ENCODE data around the gene GJB2. TPM values are rescaled to one million over a fixed set of nuclear protein-coding genes. Genes with fewer than 3 reads are reported as not detected.

The GJB2 gene
- total and polyA plus RNA-seq, 2 of the 4 experiments (the other 2 are of a cell fraction): under 0.01 to 0.17 TPM

DNA sequence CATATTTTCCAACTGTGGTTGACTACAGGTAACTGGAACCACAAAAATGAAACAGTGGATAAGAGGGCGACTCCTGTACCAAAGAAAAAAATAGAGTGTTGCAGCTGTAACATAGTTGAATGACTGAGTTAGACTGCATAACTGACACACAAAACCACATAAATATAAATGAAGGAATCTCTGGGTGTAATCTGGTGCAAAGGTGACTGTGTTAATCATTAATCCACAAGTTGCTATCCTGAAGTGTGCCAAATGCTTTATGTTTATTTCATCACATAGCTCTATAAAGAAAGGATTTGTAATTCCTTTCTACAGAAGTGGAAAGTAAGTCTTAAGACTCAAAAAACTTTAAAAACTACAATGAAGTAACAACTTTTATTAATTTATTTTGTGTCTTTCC is 6.0 kb upstream of the GJB2 start:
- no peaks in the 10 kb centered on the region for H3K9me1 ChIP-seq (ENCODE audit: insufficient read depth, low read length)
- ChIA-PET CTCF (interaction anchor here (1.2 kb wide), 1 partner anchor 290 kb away, joined by 3 read pairs; no protein-coding TSS in a partner anchor), POLR2A (ENCODE audit: unreplicated experiment) (no interaction called here)
- in situ Hi-C loops (cut with MboI; ENCODE audit: low sequenced_read_pairs) (loop anchor here (25.0 kb wide), 3 partner anchors 514 to 1289 kb away; partner anchors contain the start of gene IL17D), intact Hi-C loops (cut with micrococcal nuclease) (loop anchor here (5.0 to 10.0 kb wide), 2 partner anchors 626 to 724 kb away; no protein-coding TSS in a partner anchor), dilution Hi-C loops (cut with HindIII; ENCODE audit: low sequenced_read_pairs, unreplicated experiment) (loop anchor here (10.0 to 25.0 kb wide), 2 partner anchors 289 to 646 kb away; no protein-coding TSS in a partner anchor)
- H3K36me3 ChIP-seq (ENCODE audit: control insufficient read depth, insufficient read depth, low read length): no peaks in the 10 kb centered on the region
- no peak overlapping the region for H3K14ac ChIP-seq (replicated peaks; ENCODE audit: low read depth, low read length)
- no peak overlapping the region for H2BK20ac ChIP-seq (ENCODE audit: low read depth, low read length)
- H3K4ac ChIP-seq (ENCODE audit: low read depth, low read length): no peak overlapping the region
- no peak overlapping the region for H2AK5ac ChIP-seq (ENCODE audit: low read depth, low read length)
- H3K23ac ChIP-seq (ENCODE audit: low read depth, low read length): no peak overlapping the region
- TF ChIP-seq MXI1 (IDR thresholded peaks at IDR 0.05; ENCODE audit: borderline replicate concordance, low read depth, low read length) (no peak), CHD1 (IDR thresholded peaks at IDR 0.05; ENCODE audit: low read depth, low read length) (no peak)
- no peaks in the 10 kb centered on the region for H3K4me1 ChIP-seq (ENCODE audit: control insufficient read depth, insufficient read depth, low read length)
- no peak overlapping the region for H2AK9ac ChIP-seq (replicated peaks; ENCODE audit: low read depth, low read length, poor library complexity)
- no peak overlapping the region for H2BK5ac ChIP-seq (ENCODE audit: low read depth, low read length, poor library complexity, severe bottlenecking)
- no peak overlapping the region for H3K4me2 ChIP-seq (ENCODE audit: low read depth, low read length)
- H3K9me3 ChIP-seq (ENCODE audit: control insufficient read depth, insufficient read depth, low read length): peaks cover 7% of the 10 kb centered on the region
- no peak overlapping the region for H2AFZ ChIP-seq (replicated peaks; ENCODE audit: low read length, poor library complexity)
- no CpG with 5 or more reads among the region's 1 CpG for WGBS, 2 experiments (ENCODE audit: extremely low coverage in 2 of 2, insufficient read length in 1 of 2)
- H3K27ac ChIP-seq (ENCODE audit: insufficient read depth, low read length): no peak overlapping the region
- ATAC-seq (ENCODE audit: low read depth): no peak
- no peak overlapping the region for H4K5ac ChIP-seq (ENCODE audit: low read depth, low read length)
- no peak overlapping the region for H4K91ac ChIP-seq (ENCODE audit: insufficient read depth, low read depth, low read length)
- no peak overlapping the region for H3K9ac ChIP-seq (ENCODE audit: low read depth, low read length)
- H3K56ac ChIP-seq (ENCODE audit: extremely low read depth, insufficient read depth, low read length): no peak overlapping the region
- H2BK120ac ChIP-seq (ENCODE audit: low read depth, low read length): no peak overlapping the region
- BruUV-seq (replicated peaks): no TSS peak
- no peaks in the 10 kb centered on the region for H3K79me1 ChIP-seq (ENCODE audit: low read depth in 1 of 2, low read length in 2 of 2)
- no peak overlapping the region for H3K4me3 ChIP-seq (ENCODE audit: insufficient read depth, low read depth, low read length)
- no peak for DNase-seq
- peaks cover 56% of the 10 kb centered on the region for H3K27me3 ChIP-seq (ENCODE audit: control insufficient read depth, insufficient read depth, low read length)
- H4K8ac ChIP-seq (ENCODE audit: low read depth in 2 of 2, low read length in 2 of 2): no peak overlapping the region
- H3K18ac ChIP-seq (ENCODE audit: low read depth, low read length): no peak overlapping the region
- H2BK15ac ChIP-seq (ENCODE audit: low read depth, low read length): no peak overlapping the region
- H4K20me1 ChIP-seq (ENCODE audit: insufficient read depth, low read length): no peaks in the 10 kb centered on the region
